ENCODE results near the gene ZCWPW2. TPM values are rescaled to one million over a fixed set of nuclear protein-coding genes. Genes with fewer than 3 reads are reported as not detected.

ZCWPW2 gene
- total and polyA plus RNA-seq, 2 of the 4 experiments (the other 2 are of a cell fraction): 0.18 to 0.24 TPM

- Histone ChIP-seq H3K56ac (ENCODE audit: extremely low read depth, insufficient read depth, low read length) (no peak overlapping the region), H3K18ac (ENCODE audit: low read depth, low read length) (no peak overlapping the region), H2BK5ac (ENCODE audit: low read depth, low read length, poor library complexity, severe bottlenecking) (no peak overlapping the region), H3K79me1 (ENCODE audit: low read depth in 1 of 2, low read length in 2 of 2) (no peaks in the 10 kb centered on the region; a peak in 1 of 4 replicates), H3K9me3 (ENCODE audit: control insufficient read depth, insufficient read depth, low read length) (no peaks in the 10 kb centered on the region), H3K4me3 (ENCODE audit: insufficient read depth, low read depth, low read length) (no peak overlapping the region), H2BK120ac (ENCODE audit: low read depth, low read length) (no peak overlapping the region), H3K23ac (ENCODE audit: low read depth, low read length) (no peak overlapping the region), H3K9me1 (ENCODE audit: insufficient read depth, low read length) (no peaks in the 10 kb centered on the region), H3K36me3 (ENCODE audit: control insufficient read depth, insufficient read depth, low read length) (no peaks in the 10 kb centered on the region), H4K5ac (ENCODE audit: low read depth, low read length) (no peak overlapping the region), H2AK9ac (replicated peaks; ENCODE audit: low read depth, low read length, poor library complexity) (no peak overlapping the region), H2BK15ac (ENCODE audit: low read depth, low read length) (no peak overlapping the region), H2AK5ac (ENCODE audit: low read depth, low read length) (no peak overlapping the region), H4K91ac (ENCODE audit: insufficient read depth, low read depth, low read length) (no peak overlapping the region), H2BK20ac (ENCODE audit: low read depth, low read length) (no peak overlapping the region), H3K4ac (ENCODE audit: low read depth, low read length) (no peak overlapping the region), H3K9ac (ENCODE audit: low read depth, low read length) (no peak overlapping the region), H4K20me1 (ENCODE audit: insufficient read depth, low read length) (no peaks in the 10 kb centered on the region), H3K4me2 (ENCODE audit: low read depth, low read length) (no peak overlapping the region), H4K8ac (ENCODE audit: low read depth in 2 of 2, low read length in 2 of 2) (no peak overlapping the region), H3K27ac (ENCODE audit: insufficient read depth, low read length) (no peak overlapping the region), H3K14ac (replicated peaks; ENCODE audit: low read depth, low read length) (no peak overlapping the region), H3K27me3 (ENCODE audit: control insufficient read depth, insufficient read depth, low read length) (no peaks in the 10 kb centered on the region), H3K4me1 (ENCODE audit: control insufficient read depth, insufficient read depth, low read length) (no peaks in the 10 kb centered on the region), H2AFZ (replicated peaks; ENCODE audit: low read length, poor library complexity) (no peak overlapping the region)
- no peak for TF ChIP-seq CEBPB (IDR thresholded peaks at IDR 0.05; ENCODE audit: low read depth, low read length)
- no peak for TF ChIP-seq RFX5 (IDR thresholded peaks at IDR 0.05; ENCODE audit: low read depth, low read length)
- TF ChIP-seq USF2 (IDR thresholded peaks at IDR 0.05; ENCODE audit: low read depth, low read length): no peak
- TF ChIP-seq ELK1 (IDR thresholded peaks at IDR 0.05; ENCODE audit: borderline replicate concordance, low read depth, low read length): no peak
- TF ChIP-seq POLR2A (IDR thresholded peaks at IDR 0.05; ENCODE audit: low read depth, low read length): no peak
- no peak for TF ChIP-seq SMC3 (IDR thresholded peaks at IDR 0.05; ENCODE audit: low read depth, low read length)
- TF ChIP-seq MXI1 (IDR thresholded peaks at IDR 0.05; ENCODE audit: borderline replicate concordance, low read depth, low read length): no peak
- ATAC-seq (ENCODE audit: low read depth) (no peak), DNase-seq (no peak)
- BruUV-seq (replicated peaks): no TSS peak
- WGBS, 2 experiments (ENCODE audit: extremely low coverage in 2 of 2, insufficient read length in 1 of 2): 83% methylated on average over 1 of the region's 1 CpG; no CpG with 5 or more reads in 1 of the 2 experiments
- CTCF ChIA-PET: interaction anchor here (0.9 kb wide), 1 partner anchor 13 kb away, joined by 3 read pairs; no protein-coding TSS in a partner anchor
- POLR2A ChIA-PET (ENCODE audit: unreplicated experiment): no interaction called here
- intact Hi-C loops (cut with micrococcal nuclease): no loop called here
- dilution Hi-C loops (cut with HindIII; ENCODE audit: low sequenced_read_pairs, unreplicated experiment): no loop called here
- in situ Hi-C loops (cut with MboI; ENCODE audit: low sequenced_read_pairs): no loop called here
Measured at GRCh38 chr3:28315711-28316110, 32.8 kb upstream of the ZCWPW2 start.

All from IMR-90 (cell line).